ENCODE results near the gene ZNF385C.

DNA sequence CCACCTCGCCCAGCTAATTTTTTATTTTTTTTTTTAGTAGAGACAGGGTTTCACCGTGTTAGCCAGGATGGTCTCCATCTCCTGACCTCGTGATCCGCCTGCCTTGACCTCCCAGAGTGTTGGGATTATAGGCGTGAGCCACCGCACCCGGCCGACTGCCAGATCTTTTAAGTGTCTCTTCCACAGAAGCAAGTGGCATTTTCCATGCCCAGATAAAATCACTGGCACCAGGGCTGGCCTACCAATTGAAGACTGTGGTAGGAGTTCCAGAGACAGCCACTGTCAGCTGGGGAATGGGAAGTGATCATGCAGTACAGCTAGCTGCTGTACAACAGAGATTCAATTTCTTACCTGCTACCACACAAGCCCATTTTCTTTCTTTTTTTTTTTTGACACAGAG is 113.8 kb downstream of the ZNF385C start:
- TF ChIP-seq CTCF (conservative IDR thresholded peaks at IDR 0.05 in 1 of 2, IDR thresholded peaks at IDR 0.05 in 1 of 2; ENCODE audit: extremely low read depth in 1 of 2, insufficient read depth in 1 of 2, low read depth in 1 of 2, low read length in 2 of 2) (no peak), EZH2 (IDR thresholded peaks at IDR 0.05; ENCODE audit: borderline replicate concordance, low read length) (no peak)

Measured in mammary epithelial cell (primary cell).